DOHH2 (cell line): ENCODE data around the gene FARP2.

ENCODE experiments used
- H3F3A ChIP-seq: fragments of 200-600 bp; sonication (generic), shearing (Covaris generic); 2 replicates; pipeline ENCODE4 v1.6.0; 2016; ENCODE audit warnings: antibody characterized with exemption, mild to moderate bottlenecking; ENCODE audit not compliant: control insufficient read depth, insufficient read depth
- H3K27ac ChIP-seq: fragments of 200-600 bp; sonication (generic); 2 replicates; pipeline ENCODE4 v1.5.1; 2014; ENCODE audit warnings: low read depth, mild to moderate bottlenecking, low read length, moderate library complexity
- H3K27me3 ChIP-seq: fragments of 200-600 bp; sonication (generic); 2 replicates; pipeline ENCODE4 v1.6.1; 2014; ENCODE audit warnings: mild to moderate bottlenecking, low read length, mixed read lengths; ENCODE audit not compliant: control insufficient read depth
- H3K36me3 ChIP-seq: fragments of 200-600 bp; sonication (generic); 2 replicates; pipeline ENCODE4 v1.6.1; 2014; ENCODE audit warnings: mild to moderate bottlenecking, low read length, moderate library complexity, mixed read lengths; ENCODE audit not compliant: control insufficient read depth
- H3K4me1 ChIP-seq: fragments of 200-600 bp; sonication (generic); 2 replicates; pipeline ENCODE4 v1.6.1; 2014; ENCODE audit warnings: mild to moderate bottlenecking, low read length, mixed read lengths; ENCODE audit not compliant: control insufficient read depth
- H3K4me2 ChIP-seq: fragments of 200-600 bp; sonication (generic); 2 replicates; pipeline ENCODE4 v1.6.0; 2014; ENCODE audit warnings: mild to moderate bottlenecking, low read length, moderate library complexity
- H3K4me3 ChIP-seq: fragments of 200-600 bp; sonication (generic); 2 replicates; pipeline ENCODE4 v1.5.1; 2014; ENCODE audit warnings: mild to moderate bottlenecking, low read length, mixed read lengths
- H3K79me2 ChIP-seq: fragments of 200-600 bp; sonication (generic); 2 replicates; pipeline ENCODE4 v1.6.1; 2014; ENCODE audit warnings: mild to moderate bottlenecking, low read length, mixed read lengths; ENCODE audit not compliant: control insufficient read depth
- H3K9me2 ChIP-seq: fragments of 200-600 bp; sonication (generic); replicated peaks from 2 replicates; pipeline ENCODE4 v1.6.1; 2014; ENCODE audit warnings: mild to moderate bottlenecking, low read length, mixed read lengths; ENCODE audit not compliant: control insufficient read depth
- H3K9me3 ChIP-seq: fragments of 200-600 bp; sonication (generic); 2 replicates; pipeline ENCODE4 v1.6.1; 2014; ENCODE audit warnings: antibody characterized with exemption, low read length, mixed read lengths; ENCODE audit not compliant: control insufficient read depth, insufficient read depth
- H4K20me1 ChIP-seq: fragments of 200-600 bp; sonication (generic); 2 replicates; pipeline ENCODE4 v1.6.0; 2014; ENCODE audit warnings: low read depth, mild to moderate bottlenecking, antibody characterized with exemption, low read length, moderate library complexity; ENCODE audit not compliant: control insufficient read depth, insufficient read depth
- CTCF ChIP-seq: fragments of 200-600 bp; sonication (generic); IDR thresholded peaks from one replicate; pipeline ENCODE4 v1.5.1; 2014; ENCODE audit warnings: antibody characterized with exemption, mild to moderate bottlenecking, low read depth, low read length; ENCODE audit not compliant: poor library complexity, severe bottlenecking
- EZH2phosphoT487 ChIP-seq: fragments of 200-600 bp; sonication (generic); IDR thresholded peaks from 2 replicates; pipeline ENCODE4 v1.6.1; 2017; ENCODE audit warnings: borderline replicate concordance, mild to moderate bottlenecking, antibody characterized with exemption, low read length, moderate library complexity, mixed read lengths

FARP2 gene

GRCh38 chr2:241535871-241536655 is 180.0 kb downstream of the FARP2 start:
- no peaks in the 10 kb centered on the region for H3K9me2 ChIP-seq
- TF ChIP-seq CTCF = no peak
- no peak for TF ChIP-seq EZH2phosphoT487
- no peak overlapping the region for H3K4me3 ChIP-seq
- no peaks in the 10 kb centered on the region for H3K4me1 ChIP-seq
- no peaks in the 10 kb centered on the region for H3K36me3 ChIP-seq
- H3K27ac ChIP-seq = no peak overlapping the region
- no peaks in the 10 kb centered on the region for H4K20me1 ChIP-seq
- H3K4me2 ChIP-seq = no peak overlapping the region
- peaks cover 3% of the 10 kb centered on the region; the same call in 1 of the 2 replicates for H3K27me3 ChIP-seq
- H3K9me3 ChIP-seq = no peaks in the 10 kb centered on the region
- no peaks in the 10 kb centered on the region for H3F3A ChIP-seq
- H3K79me2 ChIP-seq = no peaks in the 10 kb centered on the region

GRCh38 chr2:241538838-241539615 is 182.9 kb downstream of the FARP2 start:
- no peaks in the 10 kb centered on the region for H3K79me2 ChIP-seq

GRCh38 chr2:241539616-241540374 is 183.7 kb downstream of the FARP2 start:
- Histone ChIP-seq H3F3A (no peaks in the 10 kb centered on the region), H3K9me2 (no peaks in the 10 kb centered on the region), H3K79me2 (no peaks in the 10 kb centered on the region), H3K4me2 (no peak overlapping the region), H4K20me1 (no peaks in the 10 kb centered on the region), H3K4me3 (no peak overlapping the region), H3K4me1 (no peaks in the 10 kb centered on the region), H3K27me3 (peaks cover 3% of the 10 kb centered on the region; the same call in 1 of the 2 replicates), H3K27ac (no peak overlapping the region), H3K9me3 (no peaks in the 10 kb centered on the region), H3K36me3 (no peaks in the 10 kb centered on the region)
- TF ChIP-seq CTCF = no peak
- no peak for TF ChIP-seq EZH2phosphoT487

More at GRCh38 chr2:241538838-241539615, 182.9 kb downstream of the FARP2 start:
- Histone ChIP-seq H3K36me3 (no peaks in the 10 kb centered on the region), H3K4me3 (no peak overlapping the region), H4K20me1 (no peaks in the 10 kb centered on the region), H3K27me3 (peaks cover 3% of the 10 kb centered on the region; the same call in 1 of the 2 replicates), H3K9me2 (no peaks in the 10 kb centered on the region), H3K4me1 (no peaks in the 10 kb centered on the region), H3K4me2 (no peak overlapping the region), H3F3A (no peaks in the 10 kb centered on the region), H3K27ac (no peak overlapping the region), H3K9me3 (no peaks in the 10 kb centered on the region)
- TF ChIP-seq CTCF (no peak), EZH2phosphoT487 (no peak)
